Liver (tissue), 2 donors: ENCODE results near the gene JAZF1.

ENCODE experiments used
- TF ChIP-seq, protein P1 (sequence below): fragments of 150-350 bp; IDR thresholded peaks from 2 replicates; pipeline ENCODE4 v1.5.1; 2017; ENCODE audit warnings: improper control_type of control experiment, low read depth, low read length; ENCODE audit not compliant: missing input control
- TF ChIP-seq, protein P2 (sequence below): IDR thresholded peaks from 2 replicates; pipeline ENCODE4 v1.6.1; 2016; ENCODE audit warnings: antibody characterized with exemption, mild to moderate bottlenecking
- donor health status: healthy.

DNA sequence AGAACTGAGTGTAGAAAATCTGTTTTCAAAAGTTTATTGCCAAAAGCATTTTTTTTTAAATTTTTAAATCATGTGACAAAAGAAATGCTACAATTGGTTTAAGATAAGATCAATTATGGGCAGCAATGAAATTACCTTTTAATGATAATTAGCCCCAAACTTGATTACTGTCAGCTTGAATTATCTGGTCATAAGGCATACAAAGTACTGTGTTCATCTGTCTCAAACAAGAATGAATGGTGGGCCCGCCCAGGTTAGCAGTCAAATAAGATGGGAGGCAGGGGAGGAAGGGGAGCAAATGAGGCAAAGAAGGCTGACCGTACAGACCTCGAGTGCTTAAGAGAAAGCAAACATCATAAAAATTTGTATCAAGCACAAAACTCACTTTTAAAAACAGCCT is 68.1 kb downstream of the JAZF1 start:
- TF ChIP-seq, protein P1, sequence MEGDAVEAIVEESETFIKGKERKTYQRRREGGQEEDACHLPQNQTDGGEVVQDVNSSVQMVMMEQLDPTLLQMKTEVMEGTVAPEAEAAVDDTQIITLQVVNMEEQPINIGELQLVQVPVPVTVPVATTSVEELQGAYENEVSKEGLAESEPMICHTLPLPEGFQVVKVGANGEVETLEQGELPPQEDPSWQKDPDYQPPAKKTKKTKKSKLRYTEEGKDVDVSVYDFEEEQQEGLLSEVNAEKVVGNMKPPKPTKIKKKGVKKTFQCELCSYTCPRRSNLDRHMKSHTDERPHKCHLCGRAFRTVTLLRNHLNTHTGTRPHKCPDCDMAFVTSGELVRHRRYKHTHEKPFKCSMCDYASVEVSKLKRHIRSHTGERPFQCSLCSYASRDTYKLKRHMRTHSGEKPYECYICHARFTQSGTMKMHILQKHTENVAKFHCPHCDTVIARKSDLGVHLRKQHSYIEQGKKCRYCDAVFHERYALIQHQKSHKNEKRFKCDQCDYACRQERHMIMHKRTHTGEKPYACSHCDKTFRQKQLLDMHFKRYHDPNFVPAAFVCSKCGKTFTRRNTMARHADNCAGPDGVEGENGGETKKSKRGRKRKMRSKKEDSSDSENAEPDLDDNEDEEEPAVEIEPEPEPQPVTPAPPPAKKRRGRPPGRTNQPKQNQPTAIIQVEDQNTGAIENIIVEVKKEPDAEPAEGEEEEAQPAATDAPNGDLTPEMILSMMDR = no peak
- TF ChIP-seq, protein P2, sequence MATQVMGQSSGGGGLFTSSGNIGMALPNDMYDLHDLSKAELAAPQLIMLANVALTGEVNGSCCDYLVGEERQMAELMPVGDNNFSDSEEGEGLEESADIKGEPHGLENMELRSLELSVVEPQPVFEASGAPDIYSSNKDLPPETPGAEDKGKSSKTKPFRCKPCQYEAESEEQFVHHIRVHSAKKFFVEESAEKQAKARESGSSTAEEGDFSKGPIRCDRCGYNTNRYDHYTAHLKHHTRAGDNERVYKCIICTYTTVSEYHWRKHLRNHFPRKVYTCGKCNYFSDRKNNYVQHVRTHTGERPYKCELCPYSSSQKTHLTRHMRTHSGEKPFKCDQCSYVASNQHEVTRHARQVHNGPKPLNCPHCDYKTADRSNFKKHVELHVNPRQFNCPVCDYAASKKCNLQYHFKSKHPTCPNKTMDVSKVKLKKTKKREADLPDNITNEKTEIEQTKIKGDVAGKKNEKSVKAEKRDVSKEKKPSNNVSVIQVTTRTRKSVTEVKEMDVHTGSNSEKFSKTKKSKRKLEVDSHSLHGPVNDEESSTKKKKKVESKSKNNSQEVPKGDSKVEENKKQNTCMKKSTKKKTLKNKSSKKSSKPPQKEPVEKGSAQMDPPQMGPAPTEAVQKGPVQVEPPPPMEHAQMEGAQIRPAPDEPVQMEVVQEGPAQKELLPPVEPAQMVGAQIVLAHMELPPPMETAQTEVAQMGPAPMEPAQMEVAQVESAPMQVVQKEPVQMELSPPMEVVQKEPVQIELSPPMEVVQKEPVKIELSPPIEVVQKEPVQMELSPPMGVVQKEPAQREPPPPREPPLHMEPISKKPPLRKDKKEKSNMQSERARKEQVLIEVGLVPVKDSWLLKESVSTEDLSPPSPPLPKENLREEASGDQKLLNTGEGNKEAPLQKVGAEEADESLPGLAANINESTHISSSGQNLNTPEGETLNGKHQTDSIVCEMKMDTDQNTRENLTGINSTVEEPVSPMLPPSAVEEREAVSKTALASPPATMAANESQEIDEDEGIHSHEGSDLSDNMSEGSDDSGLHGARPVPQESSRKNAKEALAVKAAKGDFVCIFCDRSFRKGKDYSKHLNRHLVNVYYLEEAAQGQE = no peak
